HEK293 (cell line): ENCODE data around the gene CYREN.

Experiments
- CTCF ChIA-PET: fragments of 350-600 bp; formaldehyde crosslinking; extraction: SDS; loops from one replicate; lab custom pipeline; 2021; ENCODE audit warnings: antibody characterized with exemption; lab: Yijun Ruan, JAX
- POLR2A ChIA-PET: fragments of 300-600 bp; formaldehyde crosslinking; extraction: SDS; loops from one replicate; lab custom pipeline; 2020; ENCODE audit warnings: antibody characterized with exemption, inconsistent platforms; lab: Yijun Ruan, JAX
- H3K27ac ChIP-seq: fragments of 200-500 bp; sonication (Bioruptor generic); 2 replicates; pipeline ENCODE4 v1.5.1; 2014; ENCODE audit warnings: low read depth, low read length, control low read depth, inconsistent platforms; ENCODE audit errors: extremely low read depth
- H3K36me3 ChIP-seq, 2 experiments: fragments of 200-500 bp in 1 of 2; sonication (Bioruptor generic) in 1 of 2; 1 replicate in 1 of 2; 2 replicates in 1 of 2; pipeline ENCODE4 v1.5.1; 2014 to 2017; ENCODE audit warnings: inconsistent platforms in 2 of 2, low read length in 2 of 2; ENCODE audit not compliant: control insufficient read depth in 2 of 2, insufficient read depth in 1 of 2
- H3K4me1 ChIP-seq: fragments of 200-500 bp; sonication (Bioruptor generic); 2 replicates; pipeline ENCODE4 v1.5.1; 2014; ENCODE audit warnings: mild to moderate bottlenecking, low read length, inconsistent platforms; ENCODE audit not compliant: control insufficient read depth, insufficient read depth
- H3K4me3 ChIP-seq: 2 replicates; pipeline ENCODE4 v1.5.1; 2011; ENCODE audit warnings: low read depth, mild to moderate bottlenecking, control low read depth, low read length, moderate library complexity
- H3K9me3 ChIP-seq: fragments of 200-500 bp; sonication (Bioruptor generic); 2 replicates; pipeline ENCODE4 v1.5.1; 2014; ENCODE audit warnings: low read depth, low read length, inconsistent platforms; ENCODE audit not compliant: control insufficient read depth, insufficient read depth
- BCL11B ChIP-seq: fragments of 450-650 bp; formaldehyde crosslinking; IDR thresholded peaks from 2 replicates; pipeline ENCODE4 v1.5.1; 2016; ENCODE audit warnings: low read depth, missing biosample characterization, missing genetic modification characterization
- GFI1B ChIP-seq: fragments of 450-650 bp; formaldehyde crosslinking; IDR thresholded peaks from 2 replicates; pipeline ENCODE4 v1.5.1; 2016; ENCODE audit warnings: missing biosample characterization, missing genetic modification characterization
- MEIS1 ChIP-seq: sonication (generic); formaldehyde crosslinking; IDR thresholded peaks from 2 replicates; pipeline ENCODE4 v1.8.1; 2022; ENCODE audit warnings: missing genetic modification reagents, mild to moderate bottlenecking, borderline replicate concordance
- MZF1 ChIP-seq: fragments of 450-650 bp; formaldehyde crosslinking; IDR thresholded peaks from 2 replicates; pipeline ENCODE4 v1.5.1; 2017; ENCODE audit warnings: missing biosample characterization, missing genetic modification characterization, borderline replicate concordance
- YY1 ChIP-seq: fragments of 450-650 bp; formaldehyde crosslinking; IDR thresholded peaks from 2 replicates; pipeline ENCODE4 v1.5.1; 2018; ENCODE audit warnings: missing biosample characterization, missing genetic modification characterization
- ZBTB10 ChIP-seq: fragments of 450-650 bp; formaldehyde crosslinking; IDR thresholded peaks from 2 replicates; pipeline ENCODE4 v1.5.1; 2016; ENCODE audit warnings: missing biosample characterization, missing genetic modification characterization
- ZBTB8A ChIP-seq: fragments of 450-650 bp; formaldehyde crosslinking; IDR thresholded peaks from 2 replicates; pipeline ENCODE4 v1.5.1; 2016; ENCODE audit warnings: missing biosample characterization, missing genetic modification characterization
- ZEB2 ChIP-seq: fragments of 450-650 bp; formaldehyde crosslinking; IDR thresholded peaks from 2 replicates; pipeline ENCODE4 v1.5.1; 2016; ENCODE audit warnings: missing biosample characterization, missing genetic modification characterization
- ZNF16 ChIP-seq: fragments of 450-650 bp; formaldehyde crosslinking; IDR thresholded peaks from 2 replicates; pipeline ENCODE4 v1.5.1; 2016; ENCODE audit warnings: low read depth, missing biosample characterization, missing genetic modification characterization
- ZNF184 ChIP-seq: fragments of 450-650 bp; IDR thresholded peaks from 2 replicates; pipeline ENCODE4 v1.5.1; 2018; ENCODE audit warnings: missing biosample characterization, mild to moderate bottlenecking, missing genetic modification characterization
- ZNF2 ChIP-seq: fragments of 450-650 bp; formaldehyde crosslinking; IDR thresholded peaks from 2 replicates; pipeline ENCODE4 v1.5.1; 2016; ENCODE audit warnings: missing biosample characterization, missing genetic modification characterization
- ZNF324 ChIP-seq: fragments of 450-650 bp; formaldehyde crosslinking; IDR thresholded peaks from 2 replicates; pipeline ENCODE4 v1.5.1; 2016; ENCODE audit warnings: missing biosample characterization, missing genetic modification characterization
- ZNF473 ChIP-seq: fragments of 450-650 bp; formaldehyde crosslinking; IDR thresholded peaks from 2 replicates; pipeline ENCODE4 v1.5.1; 2017; ENCODE audit warnings: missing biosample characterization, missing genetic modification characterization
- ZNF501 ChIP-seq: fragments of 450-650 bp; formaldehyde crosslinking; IDR thresholded peaks from 2 replicates; pipeline ENCODE4 v1.5.1; 2016; ENCODE audit warnings: missing biosample characterization, missing genetic modification characterization
- ZNF621 ChIP-seq: fragments of 450-650 bp; formaldehyde crosslinking; IDR thresholded peaks from 2 replicates; pipeline ENCODE4 v1.5.1; 2017; ENCODE audit warnings: missing biosample characterization, missing genetic modification characterization
- ZNF658 ChIP-seq: fragments of 450-650 bp; formaldehyde crosslinking; IDR thresholded peaks from 2 replicates; pipeline ENCODE4; 2016; ENCODE audit warnings: missing biosample characterization, missing genetic modification characterization
- ZNF837 ChIP-seq: fragments of 450-650 bp; formaldehyde crosslinking; IDR thresholded peaks from 2 replicates; pipeline ENCODE4 v1.5.1; 2016; ENCODE audit warnings: missing biosample characterization, missing genetic modification characterization
- ZSCAN18 ChIP-seq: fragments of 450-650 bp; formaldehyde crosslinking; IDR thresholded peaks from 2 replicates; pipeline ENCODE4 v1.5.1; 2016; ENCODE audit warnings: missing biosample characterization, missing genetic modification characterization
- TF ChIP-seq, protein P1 (sequence below): fragments of 450-650 bp; formaldehyde crosslinking; IDR thresholded peaks from 2 replicates; pipeline ENCODE4 v1.5.1; 2017; ENCODE audit warnings: missing biosample characterization, missing genetic modification characterization
- TF ChIP-seq, protein P2 (sequence below): fragments of 450-650 bp; formaldehyde crosslinking; IDR thresholded peaks from 2 replicates; pipeline ENCODE4 v1.5.1; 2016; ENCODE audit warnings: missing biosample characterization, missing genetic modification characterization

Gene CYREN

GRCh38 chr7:135204876-135205275 is 34.4 kb upstream of the CYREN start:
- peaks cover 0 to 48% of the 10 kb centered on the region in 2 experiments; a peak in 2 of 3 replicates for H3K36me3 ChIP-seq
- peaks cover 11% of the 10 kb centered on the region for H3K4me1 ChIP-seq
- ChIA-PET CTCF (no interaction called here), POLR2A (no interaction called here)
- H3K9me3 ChIP-seq, result no peaks in the 10 kb centered on the region
- no peak overlapping the region for H3K27ac ChIP-seq
- H3K4me3 ChIP-seq, result no peak overlapping the region
- TF ChIP-seq ZNF837 (tag by site-specific recombination) (no peak), ZNF184 (tag by site-specific recombination) (no peak), ZNF473 (tag by site-specific recombination) (no peak), BCL11B (tag by site-specific recombination) (no peak), ZEB2 (tag by site-specific recombination) (no peak), ZNF324 (tag by site-specific recombination) (no peak), MEIS1 (CRISPR knock-in tag) (no peak), GFI1B (no peak)

- H3K4me1 ChIP-seq, result peaks cover 11% of the 10 kb centered on the region
- peaks cover 0 to 53% of the 10 kb centered on the region in 2 experiments; a peak in 2 of 3 replicates for H3K36me3 ChIP-seq
- POLR2A ChIA-PET, result no interaction called here
- no peak overlapping the region for H3K27ac ChIP-seq
- H3K4me3 ChIP-seq, result no peak overlapping the region
- CTCF ChIA-PET, result no interaction called here
- TF ChIP-seq, protein P1, sequence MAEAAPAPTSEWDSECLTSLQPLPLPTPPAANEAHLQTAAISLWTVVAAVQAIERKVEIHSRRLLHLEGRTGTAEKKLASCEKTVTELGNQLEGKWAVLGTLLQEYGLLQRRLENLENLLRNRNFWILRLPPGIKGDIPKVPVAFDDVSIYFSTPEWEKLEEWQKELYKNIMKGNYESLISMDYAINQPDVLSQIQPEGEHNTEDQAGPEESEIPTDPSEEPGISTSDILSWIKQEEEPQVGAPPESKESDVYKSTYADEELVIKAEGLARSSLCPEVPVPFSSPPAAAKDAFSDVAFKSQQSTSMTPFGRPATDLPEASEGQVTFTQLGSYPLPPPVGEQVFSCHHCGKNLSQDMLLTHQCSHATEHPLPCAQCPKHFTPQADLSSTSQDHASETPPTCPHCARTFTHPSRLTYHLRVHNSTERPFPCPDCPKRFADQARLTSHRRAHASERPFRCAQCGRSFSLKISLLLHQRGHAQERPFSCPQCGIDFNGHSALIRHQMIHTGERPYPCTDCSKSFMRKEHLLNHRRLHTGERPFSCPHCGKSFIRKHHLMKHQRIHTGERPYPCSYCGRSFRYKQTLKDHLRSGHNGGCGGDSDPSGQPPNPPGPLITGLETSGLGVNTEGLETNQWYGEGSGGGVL (tag by site-specific recombination), result no peak
- TF ChIP-seq ZNF621 (tag by site-specific recombination) (no peak), YY1 (no peak), ZNF16 (no peak), MZF1 (tag by site-specific recombination) (no peak), ZNF2 (no peak), ZBTB10 (tag by site-specific recombination) (no peak), ZNF837 (tag by site-specific recombination) (no peak)
- TF ChIP-seq, protein P2, sequence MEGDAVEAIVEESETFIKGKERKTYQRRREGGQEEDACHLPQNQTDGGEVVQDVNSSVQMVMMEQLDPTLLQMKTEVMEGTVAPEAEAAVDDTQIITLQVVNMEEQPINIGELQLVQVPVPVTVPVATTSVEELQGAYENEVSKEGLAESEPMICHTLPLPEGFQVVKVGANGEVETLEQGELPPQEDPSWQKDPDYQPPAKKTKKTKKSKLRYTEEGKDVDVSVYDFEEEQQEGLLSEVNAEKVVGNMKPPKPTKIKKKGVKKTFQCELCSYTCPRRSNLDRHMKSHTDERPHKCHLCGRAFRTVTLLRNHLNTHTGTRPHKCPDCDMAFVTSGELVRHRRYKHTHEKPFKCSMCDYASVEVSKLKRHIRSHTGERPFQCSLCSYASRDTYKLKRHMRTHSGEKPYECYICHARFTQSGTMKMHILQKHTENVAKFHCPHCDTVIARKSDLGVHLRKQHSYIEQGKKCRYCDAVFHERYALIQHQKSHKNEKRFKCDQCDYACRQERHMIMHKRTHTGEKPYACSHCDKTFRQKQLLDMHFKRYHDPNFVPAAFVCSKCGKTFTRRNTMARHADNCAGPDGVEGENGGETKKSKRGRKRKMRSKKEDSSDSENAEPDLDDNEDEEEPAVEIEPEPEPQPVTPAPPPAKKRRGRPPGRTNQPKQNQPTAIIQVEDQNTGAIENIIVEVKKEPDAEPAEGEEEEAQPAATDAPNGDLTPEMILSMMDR, result no peak
- H3K9me3 ChIP-seq, result no peaks in the 10 kb centered on the region
These were observed 33.8 kb upstream of the CYREN start for GRCh38 chr7:135204341-135204749.

DNA sequence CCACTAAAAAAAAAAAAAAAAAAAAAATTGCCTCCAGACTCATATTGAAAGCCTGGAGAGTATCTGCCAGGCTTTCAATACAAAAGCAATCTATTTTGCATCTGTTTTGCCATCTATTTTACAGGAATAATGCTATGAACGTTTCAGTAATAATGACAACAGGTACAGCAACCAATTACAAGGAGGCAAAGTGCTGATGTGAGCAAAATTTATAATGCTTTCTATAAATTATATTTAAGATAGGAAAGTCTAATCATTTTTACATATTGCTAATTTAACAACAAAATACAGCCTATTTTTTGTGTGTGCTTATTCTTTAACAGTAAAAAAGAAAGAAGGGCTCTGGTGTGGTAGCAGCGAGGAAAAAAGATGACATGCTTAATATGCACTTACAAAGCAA is 30.8 kb upstream of the CYREN start:
- Histone ChIP-seq H3K36me3 (peaks cover 0 to 71% of the 10 kb centered on the region in 2 experiments; a peak in 2 of 3 replicates), H3K27ac (no peak overlapping the region), H3K4me1 (peaks cover 5% of the 10 kb centered on the region)
- 0 out of 2 replicates have a peak, but pooled peaks have one; percentile 7 for TF ChIP-seq ZBTB8A
- TF ChIP-seq ZSCAN18, result no peak
- 0 out of 2 replicates have a peak, but pooled peaks have one; percentile 9 for TF ChIP-seq ZNF501 (tag by site-specific recombination)
- TF ChIP-seq ZNF658 (tag by site-specific recombination), result no peak
- TF ChIP-seq, all 188 proteins: peak for 2
- ChIA-PET POLR2A (interaction anchor here (1.1 kb wide), 1 partner anchor 10 kb away, joined by 3 read pairs; the partner anchor contains the start of gene WDR91), CTCF (no interaction called here)
- Histone ChIP-seq H3K9me3 (no peaks in the 10 kb centered on the region), H3K4me3 (no peak overlapping the region)
